Mucosa of gallbladder (tissue), 1 donor: Measurements from ENCODE around the gene UBE2F. TPM values are rescaled to one million over a fixed set of nuclear protein-coding genes. Genes with fewer than 3 reads are reported as not detected.

Experiments used
- DNase-seq: peaks from one replicate; pipeline ENCODE4 v3.0.0-alpha.2; 2020; ENCODE audit warnings: low spot score
- total RNA-seq: library from RNA; stranded (reverse); gene quantifications from one replicate; pipeline ENCODE4 v1.2.1, GENCODE V29; 2021
- donor health status: DM: no; HTN: no; CAD: no.

UBE2F gene, protein sequence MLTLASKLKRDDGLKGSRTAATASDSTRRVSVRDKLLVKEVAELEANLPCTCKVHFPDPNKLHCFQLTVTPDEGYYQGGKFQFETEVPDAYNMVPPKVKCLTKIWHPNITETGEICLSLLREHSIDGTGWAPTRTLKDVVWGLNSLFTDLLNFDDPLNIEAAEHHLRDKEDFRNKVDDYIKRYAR
- total RNA-seq = 48.5 TPM

- DNase-seq = peak; percentile 97
Measured at GRCh38 chr2:237966565-237967462, at the start of gene UBE2F. Gene UBE2F (plus strand): TSS chr2:237967014. CDS start chr2:237973108, 6,094 bp downstream.

DNA sequence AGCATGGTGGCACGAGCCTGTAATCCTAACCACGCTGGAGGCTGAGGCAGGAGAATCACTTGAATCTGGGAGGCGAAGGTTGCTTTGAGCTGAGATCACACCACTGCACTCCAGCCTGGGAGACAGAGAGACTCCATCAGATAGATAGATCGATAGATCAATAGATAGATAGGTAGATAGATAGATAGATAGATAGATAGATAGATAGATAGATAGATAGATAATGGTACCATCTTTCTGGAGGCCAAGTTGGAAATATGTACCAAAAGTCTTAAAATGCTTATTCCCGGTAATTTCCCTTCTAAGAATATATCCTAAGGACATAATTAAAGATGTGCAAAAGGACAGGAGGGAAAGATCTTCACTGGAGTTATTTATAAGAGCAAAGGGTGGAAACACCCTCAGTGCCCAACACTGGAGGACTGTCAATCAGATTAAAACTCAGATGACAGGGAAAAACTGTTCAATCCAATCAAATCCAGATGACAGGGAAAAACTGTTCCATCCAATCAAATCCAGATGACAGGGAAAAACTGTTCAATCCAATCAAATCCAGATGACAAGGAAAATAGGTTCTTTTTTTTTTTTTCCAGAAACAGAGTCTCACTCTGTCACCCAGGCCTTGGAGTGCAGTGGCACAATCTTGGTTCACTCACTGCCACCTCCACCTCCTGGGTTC lies 49.0 kb upstream of the UBE2F start:
- DNase-seq = no peak

DNA sequence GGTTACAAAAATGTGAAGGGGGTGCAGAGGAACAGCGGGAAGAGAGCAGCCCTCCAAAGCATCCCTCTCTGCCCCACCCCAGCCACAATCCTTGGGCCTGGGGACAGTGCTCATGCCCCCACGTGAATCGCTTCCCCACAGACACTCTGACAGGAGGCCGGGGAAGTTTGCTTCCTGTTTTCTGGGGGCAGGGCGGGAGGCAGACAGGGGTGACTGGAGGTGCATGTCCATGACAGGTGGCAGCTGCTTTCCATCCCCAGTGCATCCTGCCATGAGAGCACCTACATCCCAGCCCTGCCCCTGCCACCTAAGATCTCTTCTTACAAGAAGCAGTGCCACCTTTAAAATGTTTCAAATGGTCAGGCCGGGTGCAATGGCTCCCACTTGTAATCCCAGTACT lies 47.2 kb upstream of the UBE2F start:
- DNase-seq = no peak

GRCh38 chr2:237920673-237921072 lies 46.1 kb upstream of the UBE2F start:
- no peak for DNase-seq

- DNase-seq = no peak
Measured at GRCh38 chr2:237921967-237922492, 44.8 kb upstream of the UBE2F start.

DNA sequence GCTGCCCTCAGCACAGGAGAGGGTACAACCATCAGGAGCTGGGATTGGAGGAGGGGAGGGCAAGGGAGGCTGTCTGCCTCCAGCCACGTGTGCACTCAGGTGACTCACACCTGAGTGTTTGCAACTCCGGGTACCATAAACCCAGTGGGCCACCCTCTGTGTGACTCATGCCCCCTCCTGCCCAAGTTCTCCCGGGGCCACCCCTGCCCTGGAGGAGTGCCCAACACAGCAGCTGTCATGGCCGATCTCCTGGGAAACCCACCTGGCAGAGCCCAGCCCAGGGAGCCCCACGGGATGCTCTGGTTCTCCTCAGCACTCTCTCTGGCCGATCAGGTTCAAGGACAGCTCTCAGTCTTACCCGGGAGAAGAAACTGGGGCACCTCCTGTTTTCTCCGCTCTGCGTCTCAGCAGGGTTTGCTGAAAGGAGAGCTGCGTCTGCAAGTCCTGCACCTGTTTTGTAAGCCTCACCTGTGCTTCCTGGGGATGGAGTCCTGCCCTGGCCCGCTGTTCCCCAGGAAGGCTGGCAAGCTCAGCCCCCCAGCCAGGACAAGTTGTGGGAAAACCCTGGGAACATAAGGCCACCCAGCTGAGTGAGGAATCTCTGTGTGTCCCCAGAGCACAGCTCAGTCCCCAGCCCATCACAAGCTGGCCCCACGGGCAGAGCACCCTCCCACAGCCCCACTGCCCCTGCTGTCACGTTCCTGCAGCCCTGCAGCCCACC lies 44.0 kb upstream of the UBE2F start:
- DNase-seq = no peak

DNA sequence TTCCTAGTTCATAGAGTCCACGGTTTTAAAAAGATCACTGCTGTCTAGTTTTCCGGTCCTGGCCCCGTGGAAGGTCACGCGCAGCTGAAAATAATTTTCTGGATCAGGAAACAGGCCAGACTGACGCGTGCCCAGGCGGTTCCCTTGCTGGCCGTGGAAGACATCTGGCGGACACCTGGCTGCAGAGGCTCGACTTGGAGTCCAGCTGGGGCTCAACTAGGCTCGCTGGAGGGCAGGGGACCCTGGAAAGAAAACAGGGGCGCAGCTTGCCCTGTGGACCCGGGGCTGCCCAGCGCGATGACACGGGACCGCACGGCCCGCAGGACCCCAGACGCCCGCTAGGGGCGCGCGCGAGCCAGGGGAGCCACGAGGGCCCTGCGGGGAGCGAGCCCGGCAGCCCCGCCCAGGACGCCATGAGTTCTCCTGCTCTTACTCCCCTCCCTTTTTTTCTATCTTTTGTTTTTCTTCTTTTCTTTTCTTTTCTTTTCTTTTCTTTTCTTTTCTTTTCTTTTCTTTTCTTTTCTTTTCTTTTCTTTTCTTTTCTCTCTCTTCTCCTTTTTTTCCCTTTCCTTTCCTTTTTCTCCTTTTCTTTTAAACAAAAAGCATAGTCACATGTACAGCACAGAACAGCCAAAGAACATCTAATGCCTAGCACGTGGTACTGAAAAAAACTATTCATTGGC lies 43.2 kb upstream of the UBE2F start:
- peak; percentile 60 for DNase-seq

- DNase-seq = no peak
Measured at GRCh38 chr2:237924164-237924534, 42.7 kb upstream of the UBE2F start.

GRCh38 chr2:237927135-237927534 lies 39.7 kb upstream of the UBE2F start:
- no peak for DNase-seq

DNA sequence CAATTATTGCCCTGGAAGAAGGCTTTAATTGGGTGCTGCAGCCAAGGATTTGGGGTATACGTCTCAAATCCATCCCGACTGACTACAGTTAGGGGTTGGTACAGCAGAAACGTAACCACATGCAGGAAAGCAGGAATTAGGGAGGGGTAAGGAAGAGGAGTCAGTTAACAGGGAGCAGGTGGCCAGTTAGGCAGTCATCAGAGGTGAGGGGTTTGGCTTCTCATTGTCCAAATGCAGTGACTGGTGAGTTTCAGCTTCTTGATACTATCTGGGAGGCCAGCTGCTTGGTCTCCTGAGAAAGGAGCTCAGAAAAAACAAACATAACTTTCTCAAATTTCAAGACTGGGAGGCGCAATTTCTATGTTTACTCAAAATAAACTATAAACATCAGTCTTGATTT lies 38.8 kb upstream of the UBE2F start:
- DNase-seq = no peak

DNA sequence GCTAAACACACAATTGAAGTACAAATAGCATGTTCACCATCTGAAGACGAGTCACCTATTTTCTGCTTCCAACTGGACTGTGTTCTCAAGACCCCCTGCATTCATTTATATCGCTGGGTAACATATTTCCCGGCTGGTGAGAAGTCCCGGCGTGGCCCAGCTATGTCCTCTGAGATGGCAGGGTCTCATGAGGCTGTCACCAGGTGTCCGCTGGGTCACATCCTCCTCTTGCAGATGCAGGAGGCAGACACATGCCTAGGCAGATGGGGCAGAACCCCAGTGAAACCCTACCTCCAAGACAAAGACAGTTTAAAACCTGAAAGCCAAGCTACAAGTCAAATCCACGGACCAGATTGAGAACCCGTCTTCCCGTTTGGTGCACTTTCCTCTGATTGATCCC lies 36.8 kb upstream of the UBE2F start:
- DNase-seq = no peak

GRCh38 chr2:237931205-237931721 lies 35.6 kb upstream of the UBE2F start:
- DNase-seq = no peak

- DNase-seq = no peak
Measured at GRCh38 chr2:237932731-237933131, 34.1 kb upstream of the UBE2F start.

DNA sequence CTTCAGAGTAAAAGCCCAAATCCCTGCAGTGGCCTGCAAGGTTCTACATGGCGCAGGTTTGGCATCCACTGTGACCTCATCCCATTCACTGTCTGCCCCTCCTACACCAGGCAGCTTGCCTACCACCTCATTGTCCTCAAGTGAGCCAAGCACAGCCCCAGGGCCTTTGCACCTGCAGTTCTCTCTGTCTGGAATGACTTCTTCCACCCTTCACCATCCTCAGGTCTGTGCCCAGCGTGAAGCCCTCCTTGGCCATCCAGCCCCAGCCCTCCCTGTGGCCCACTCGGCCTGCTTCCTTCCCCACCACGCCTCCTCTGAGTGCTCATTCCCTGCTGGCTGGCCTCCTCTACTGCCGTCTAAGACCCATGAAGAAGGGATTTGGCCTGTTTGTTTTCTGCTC lies 32.6 kb upstream of the UBE2F start:
- DNase-seq = no peak

- DNase-seq = no peak
Measured at GRCh38 chr2:237935740-237936452, 30.9 kb upstream of the UBE2F start.

- no peak for DNase-seq
Measured at GRCh38 chr2:237939251-237939650, 27.6 kb upstream of the UBE2F start.

DNA sequence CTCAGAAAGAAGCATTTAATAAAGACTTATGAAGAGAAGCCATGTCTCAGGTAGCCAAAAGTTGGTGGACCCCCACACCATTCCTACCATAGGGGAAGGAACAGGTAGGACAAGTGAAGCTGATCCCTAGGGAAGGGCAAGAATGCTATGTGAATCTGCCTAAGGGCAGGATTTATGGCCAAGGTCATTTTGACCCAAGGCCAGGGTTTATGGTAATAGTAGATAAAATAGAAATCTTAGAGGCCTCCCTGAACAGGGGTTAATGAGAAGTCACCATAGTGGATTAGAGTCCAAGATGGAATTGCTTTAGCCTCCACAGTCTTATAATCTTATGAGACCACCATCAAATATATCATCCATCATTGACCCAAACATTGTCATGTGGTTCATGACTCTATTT lies 26.0 kb upstream of the UBE2F start:
- no peak for DNase-seq

- DNase-seq = no peak
Measured at GRCh38 chr2:237941239-237941638, 25.6 kb upstream of the UBE2F start.

GRCh38 chr2:237942513-237942899 lies 24.3 kb upstream of the UBE2F start:
- DNase-seq = no peak

GRCh38 chr2:237943395-237944094 lies 23.3 kb upstream of the UBE2F start:
- DNase-seq = no peak
